Measurements from ENCODE around the gene CATSPERZ.
A peak's percentile ranks its signal among the peaks of the same experiment; 100 is the strongest.
"Not testable (repeated sequence)": the region's sequence is repeated elsewhere in the genome, so short reads cannot be mapped to it uniquely, and the experiment has no call there.

The CATSPERZ gene

GRCh38 chr11:64304316-64305072 is 4.3 kb downstream of the CATSPERZ start:
- DNase-seq = peak; percentile 63

- peak; percentile 84 for DNase-seq
These were observed 5.0 kb downstream of the CATSPERZ start, which contains the start of gene ESRRA for GRCh38 chr11:64305075-64305690. Gene ESRRA (plus strand): TSS chr11:64305524. CDS start chr11:64307180, 1,656 bp downstream.

- DNase-seq = no peak
These were observed 5.8 kb downstream of the CATSPERZ start for GRCh38 chr11:64305691-64306562.

GRCh38 chr11:64306563-64306875 is 6.4 kb downstream of the CATSPERZ start:
- DNase-seq = no peak

GRCh38 chr11:64306876-64307622 is 6.9 kb downstream of the CATSPERZ start:
- DNase-seq = no peak

GRCh38 chr11:64307795-64308194 is 7.6 kb downstream of the CATSPERZ start:
- DNase-seq = not testable (repeated sequence)

GRCh38 chr11:64312947-64313346 is 12.8 kb downstream of the CATSPERZ start:
- DNase-seq = no peak

GRCh38 chr11:64313491-64314145 is 13.5 kb downstream of the CATSPERZ start:
- DNase-seq = no peak

GRCh38 chr11:64314146-64314804 is 14.1 kb downstream of the CATSPERZ start:
- DNase-seq = no peak

GRCh38 chr11:64314805-64315561 is 14.8 kb downstream of the CATSPERZ start:
- DNase-seq = no peak

GRCh38 chr11:64315667-64316526 is 15.7 kb downstream of the CATSPERZ start:
- DNase-seq = not testable (repeated sequence)

- DNase-seq = no peak
These were observed 16.6 kb downstream of the CATSPERZ start for GRCh38 chr11:64316672-64317324.

GRCh38 chr11:64317325-64317960 is 17.3 kb downstream of the CATSPERZ start, which contains the start of gene TRMT112:
Gene TRMT112 (minus strand): TSS chr11:64317559. CDS start chr11:64317526, 33 bp downstream.
- DNase-seq = peak; percentile 93

GRCh38 chr11:64317961-64318765 is 18.0 kb downstream of the CATSPERZ start, which contains the start of gene PRDX5:
Gene PRDX5 (plus strand): TSS chr11:64318121. CDS start chr11:64318216, 95 bp downstream.
- peak; percentile 65 for DNase-seq

- DNase-seq = peak; percentile 22
These were observed 18.9 kb downstream of the CATSPERZ start for GRCh38 chr11:64318766-64319761.

GRCh38 chr11:64320556-64320955 is 20.4 kb downstream of the CATSPERZ start:
- DNase-seq = no peak

Data from SIG-M5 (cell line).